Measurements from ENCODE around the gene C18orf32. TPM values are rescaled to one million over a fixed set of nuclear protein-coding genes. Genes with fewer than 3 reads are reported as not detected.
"Not testable (repeated sequence)": the region's sequence is repeated elsewhere in the genome, so short reads cannot be mapped to it uniquely, and the experiment has no call there.

C18orf32 gene
- polyA plus RNA-seq, 1 experiment = 47.6 TPM

GRCh38 chr18:49461602-49461977 lies 25.4 kb downstream of the C18orf32 start:
- Histone ChIP-seq H3K27ac (ENCODE audit: low read depth, low read length) (no peak overlapping the region), H3K9me3 (ENCODE audit: control insufficient read depth, insufficient read depth, low read length) (no peaks in the 10 kb centered on the region), H3K4me3 (ENCODE audit: low read depth, low read length) (no peak overlapping the region), H3K27me3 (ENCODE audit: control insufficient read depth, insufficient read depth, low read length) (no peaks in the 10 kb centered on the region)
- DNase-seq (ENCODE audit: low read depth, low spot score) = no peak
- CTCF ChIA-PET = no interaction called here
- no peak for TF ChIP-seq CTCF (IDR thresholded peaks at IDR 0.05; ENCODE audit: low read depth, low read length)
- POLR2A ChIA-PET = interaction anchor here (1.4 kb wide), 1 partner anchor 15 kb away, joined by 3 read pairs; no protein-coding TSS in a partner anchor

- no peak for TF ChIP-seq CTCF (IDR thresholded peaks at IDR 0.05; ENCODE audit: low read depth, low read length)
- Histone ChIP-seq H3K9me3 (ENCODE audit: control insufficient read depth, insufficient read depth, low read length) (no peaks in the 10 kb centered on the region), H3K27me3 (ENCODE audit: control insufficient read depth, insufficient read depth, low read length) (no peaks in the 10 kb centered on the region), H3K4me3 (ENCODE audit: low read depth, low read length) (peak overlapping the region; percentile 91), H3K27ac (ENCODE audit: low read depth, low read length) (peak overlapping the region; percentile 42)
- CTCF ChIA-PET = interaction anchor here (0.7 kb wide), 1 partner anchor 785 kb away, joined by 4 read pairs; no protein-coding TSS in a partner anchor
- DNase-seq (ENCODE audit: low read depth, low spot score) = no peak
- POLR2A ChIA-PET = interaction anchor here (1.4 kb wide), 1 partner anchor 15 kb away, joined by 3 read pairs; no protein-coding TSS in a partner anchor
These were observed 25.9 kb downstream of the C18orf32 start for GRCh38 chr18:49460976-49461601.

GRCh38 chr18:49459404-49460171 lies 27.4 kb downstream of the C18orf32 start:
- Histone ChIP-seq H3K9me3 (ENCODE audit: control insufficient read depth, insufficient read depth, low read length) (no peaks in the 10 kb centered on the region), H3K27me3 (ENCODE audit: control insufficient read depth, insufficient read depth, low read length) (no peaks in the 10 kb centered on the region), H3K27ac (ENCODE audit: low read depth, low read length) (no peak overlapping the region), H3K4me3 (ENCODE audit: low read depth, low read length) (peak overlapping the region; percentile 91)
- DNase-seq (ENCODE audit: low read depth, low spot score) = no peak
- ChIA-PET POLR2A (no interaction called here), CTCF (interaction anchor here (0.6 to 1.1 kb wide), 7 partner anchors 12 to 783 kb away, joined by 3 to 8 read pairs (median 3); no protein-coding TSS in a partner anchor)
- no peak; the same call in 1 of the 2 replicates for TF ChIP-seq CTCF (IDR thresholded peaks at IDR 0.05; ENCODE audit: low read depth, low read length)

- CTCF ChIA-PET = interaction anchor here (2.0 kb wide), 1 partner anchor 10 kb away, joined by 12 read pairs; no protein-coding TSS in a partner anchor
- TF ChIP-seq CTCF (IDR thresholded peaks at IDR 0.05; ENCODE audit: low read depth, low read length) = no peak
- Histone ChIP-seq H3K4me3 (ENCODE audit: low read depth, low read length) (no peak overlapping the region), H3K27ac (ENCODE audit: low read depth, low read length) (no peak overlapping the region), H3K27me3 (ENCODE audit: control insufficient read depth, insufficient read depth, low read length) (no peaks in the 10 kb centered on the region), H3K9me3 (ENCODE audit: control insufficient read depth, insufficient read depth, low read length) (peaks cover under 1% of the 10 kb centered on the region)
- POLR2A ChIA-PET = interaction anchor here (0.9 kb wide), 1 partner anchor 29 kb away, joined by 4 read pairs; the partner anchor contains the start of gene C18orf32
- DNase-seq (ENCODE audit: low read depth, low spot score) = no peak
These were observed 29.4 kb downstream of the C18orf32 start for GRCh38 chr18:49457616-49458015.

- H3K4me3 ChIP-seq (ENCODE audit: low read depth, low read length) = no peak overlapping the region
- H3K27me3 ChIP-seq (ENCODE audit: control insufficient read depth, insufficient read depth, low read length) = no peaks in the 10 kb centered on the region
- peaks cover 3% of the 10 kb centered on the region for H3K9me3 ChIP-seq (ENCODE audit: control insufficient read depth, insufficient read depth, low read length)
- CTCF ChIA-PET = interaction anchor here (0.6 to 2.0 kb wide), 2 partner anchors 9 to 416 kb away, joined by 3 to 12 read pairs; no protein-coding TSS in a partner anchor
- no peak for DNase-seq (ENCODE audit: low read depth, low spot score)
- H3K27ac ChIP-seq (ENCODE audit: low read depth, low read length) = no peak overlapping the region
- TF ChIP-seq CTCF (IDR thresholded peaks at IDR 0.05; ENCODE audit: low read depth, low read length) = no peak
- POLR2A ChIA-PET = no interaction called here
These were observed 30.2 kb downstream of the C18orf32 start for GRCh38 chr18:49456794-49457193.

GRCh38 chr18:49452534-49452933 lies 34.5 kb downstream of the C18orf32 start:
- H3K9me3 ChIP-seq (ENCODE audit: control insufficient read depth, insufficient read depth, low read length) = peaks cover 16% of the 10 kb centered on the region
- POLR2A ChIA-PET; H3K27me3 ChIP-seq (ENCODE audit: control insufficient read depth, insufficient read depth, low read length); DNase-seq (ENCODE audit: low read depth, low spot score); CTCF ChIA-PET; H3K27ac ChIP-seq (ENCODE audit: low read depth, low read length); H3K4me3 ChIP-seq (ENCODE audit: low read depth, low read length): not testable (repeated sequence)

Data from AG04450 (cell line).